Hepatic stellate cell (primary cell): Measurements from ENCODE around the gene C17orf67.

Source experiments
- DNase-seq: peaks from one replicate; pipeline ENCODE4 v3.0.0; 2011; ENCODE audit warnings: low spot score

C17orf67 gene

GRCh38 chr17:56833057-56833808 is 487 bp downstream of the C17orf67 start:
- DNase-seq, result peak; percentile 54

- DNase-seq, result no peak
Observed at GRCh38 chr17:56832446-56832845, 1.3 kb downstream of the C17orf67 start.

GRCh38 chr17:56831369-56832095 is 2.2 kb downstream of the C17orf67 start:
- no peak for DNase-seq

GRCh38 chr17:56830726-56831368 is 2.9 kb downstream of the C17orf67 start:
- no peak for DNase-seq

- no peak for DNase-seq
Observed at GRCh38 chr17:56826611-56827414, 6.9 kb downstream of the C17orf67 start.

GRCh38 chr17:56824503-56824902 is 9.2 kb downstream of the C17orf67 start:
- no peak for DNase-seq

- DNase-seq, result no peak
Observed at GRCh38 chr17:56823848-56824247, 9.9 kb downstream of the C17orf67 start.

- DNase-seq, result no peak
Observed at GRCh38 chr17:56822725-56823124, 11.0 kb downstream of the C17orf67 start.

- DNase-seq, result no peak
Observed at GRCh38 chr17:56821847-56822534, 11.7 kb downstream of the C17orf67 start.

GRCh38 chr17:56820207-56820606 is 13.5 kb downstream of the C17orf67 start:
- no peak for DNase-seq

- DNase-seq, result peak; percentile 70
Observed at GRCh38 chr17:56819431-56820145, 14.1 kb downstream of the C17orf67 start.

- DNase-seq, result no peak
Observed at GRCh38 chr17:56819030-56819429, 14.7 kb downstream of the C17orf67 start.

- DNase-seq, result no peak
Observed at GRCh38 chr17:56817066-56817465, 16.7 kb downstream of the C17orf67 start.

GRCh38 chr17:56815711-56816110 is 18.0 kb downstream of the C17orf67 start:
- peak; percentile 65 for DNase-seq

- DNase-seq, result no peak
Observed at GRCh38 chr17:56812901-56813388, 20.8 kb downstream of the C17orf67 start.

GRCh38 chr17:56810891-56811775 is 22.6 kb downstream of the C17orf67 start:
- DNase-seq, result no peak

- DNase-seq, result no peak
Observed at GRCh38 chr17:56810343-56810742, 23.4 kb downstream of the C17orf67 start.

GRCh38 chr17:56809820-56810179 is 23.9 kb downstream of the C17orf67 start:
- no peak for DNase-seq

GRCh38 chr17:56809106-56809819 is 24.5 kb downstream of the C17orf67 start:
- no peak for DNase-seq
